CD4-positive, alpha-beta T cell treated with Interleukin-4 for 1 hour (primary cell): ENCODE data around the gene DEAF1.
A peak's percentile ranks its signal among the peaks of the same experiment; 100 is the strongest.
"Not testable (repeated sequence)": the region's sequence is repeated elsewhere in the genome, so short reads cannot be mapped to it uniquely, and the experiment has no call there.

Source experiments
- DNase-seq, 2 donors: peaks; one replicate each; pipeline ENCODE4 v3.0.0-alpha.2; 2020 to 2022

The DEAF1 gene

GRCh38 chr11:674406-674805 is 20.6 kb downstream of the DEAF1 start:
- DNase-seq, result no peak

- no peak for DNase-seq
These were observed 21.2 kb downstream of the DEAF1 start for GRCh38 chr11:673866-674265.

- no peak for DNase-seq
These were observed 29.2 kb downstream of the DEAF1 start for GRCh38 chr11:665704-666281.

- no peak for DNase-seq
These were observed 29.8 kb downstream of the DEAF1 start for GRCh38 chr11:665062-665703.

- DNase-seq, result peak; percentile 43 to 55
These were observed 32.2 kb downstream of the DEAF1 start for GRCh38 chr11:662689-663274.

- DNase-seq, result no peak
These were observed 34.2 kb downstream of the DEAF1 start for GRCh38 chr11:660681-661444.

- DNase-seq, result no peak
These were observed 34.7 kb downstream of the DEAF1 start for GRCh38 chr11:660281-660680.

- no peak for DNase-seq
These were observed 35.4 kb downstream of the DEAF1 start for GRCh38 chr11:659532-660085.

GRCh38 chr11:657691-658126 is 37.3 kb downstream of the DEAF1 start:
- DNase-seq, result no peak

GRCh38 chr11:656866-657265 is 38.2 kb downstream of the DEAF1 start:
- DNase-seq, result no peak

GRCh38 chr11:656426-656825 is 38.6 kb downstream of the DEAF1 start:
- DNase-seq, result no peak

GRCh38 chr11:655036-655726 is 39.8 kb downstream of the DEAF1 start:
- no peak for DNase-seq

- not testable (repeated sequence) for DNase-seq
These were observed 40.6 kb downstream of the DEAF1 start for GRCh38 chr11:654444-654843.

- no peak for DNase-seq
These were observed 41.2 kb downstream of the DEAF1 start for GRCh38 chr11:653837-654236.

- DNase-seq, result peak in 1 of 2 donors; percentile 17
These were observed 41.9 kb downstream of the DEAF1 start for GRCh38 chr11:653136-653535.

GRCh38 chr11:650482-650881 is 44.5 kb downstream of the DEAF1 start:
- no peak for DNase-seq

GRCh38 chr11:647672-648158 is 47.3 kb downstream of the DEAF1 start:
- DNase-seq, result not testable (repeated sequence)

- no peak for DNase-seq
These were observed 48.8 kb downstream of the DEAF1 start for GRCh38 chr11:646214-646613.

GRCh38 chr11:645536-645935 is 49.5 kb downstream of the DEAF1 start:
- DNase-seq, result no peak

GRCh38 chr11:643849-644738 is 50.9 kb downstream of the DEAF1 start:
- no peak for DNase-seq

- DNase-seq, result no peak
These were observed 51.7 kb downstream of the DEAF1 start for GRCh38 chr11:643366-643765.
